GM21786 (cell line): ENCODE results near the gene NME1.

ENCODE experiments used
- ATAC-seq: cut with Tn5 transposase; IDR thresholded peaks from one replicate; pipeline ENCODE4 v1.9.1; 2021; ENCODE audit not compliant: unreplicated experiment

Gene NME1

GRCh38 chr17:51188271-51188833 lies 35.0 kb downstream of the NME1 start:
- no peak for ATAC-seq

DNA sequence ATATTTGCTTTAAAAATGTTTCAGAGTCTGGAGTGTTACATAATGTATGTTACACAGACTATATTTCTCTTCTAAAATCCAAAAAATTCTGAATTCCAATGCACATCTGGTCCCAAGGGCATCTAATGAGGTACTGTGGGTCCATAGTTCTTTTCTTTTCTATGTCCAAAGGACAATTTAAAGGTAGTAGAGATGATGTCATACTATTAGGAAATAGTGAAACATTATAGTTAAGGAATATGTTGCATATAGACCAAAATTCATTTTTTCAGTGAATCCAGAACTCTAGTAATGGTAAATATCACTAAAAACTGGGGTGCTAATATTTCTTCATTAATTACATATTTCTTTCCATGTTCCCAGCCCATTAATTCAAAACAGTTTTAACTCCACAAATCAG lies 35.8 kb downstream of the NME1 start:
- ATAC-seq: no peak

DNA sequence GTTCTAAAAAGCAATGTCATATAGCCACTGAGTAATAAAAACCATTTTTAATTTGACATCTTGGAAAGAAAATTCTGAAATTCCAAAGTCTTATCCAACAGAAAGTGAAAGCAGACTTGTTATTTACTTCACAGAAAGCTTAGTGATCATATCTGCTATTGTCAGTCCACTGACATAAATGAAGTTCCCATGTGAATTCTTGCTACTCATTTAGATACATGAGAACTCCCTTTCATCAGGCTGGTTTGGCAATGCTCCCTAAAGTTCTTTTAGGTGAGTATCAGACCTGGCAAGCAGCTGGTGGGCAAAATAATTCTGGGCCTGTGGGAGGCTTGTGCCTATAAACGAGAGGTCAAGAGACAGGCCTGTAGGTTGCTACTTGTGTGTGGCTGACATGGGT lies 36.3 kb downstream of the NME1 start:
- no peak for ATAC-seq

GRCh38 chr17:51191895-51192294 lies 38.5 kb downstream of the NME1 start:
- ATAC-seq: no peak

GRCh38 chr17:51197754-51198153 lies 44.4 kb downstream of the NME1 start:
- ATAC-seq: no peak

- ATAC-seq: no peak
These were observed 46.9 kb downstream of the NME1 start for GRCh38 chr17:51200295-51200694.

DNA sequence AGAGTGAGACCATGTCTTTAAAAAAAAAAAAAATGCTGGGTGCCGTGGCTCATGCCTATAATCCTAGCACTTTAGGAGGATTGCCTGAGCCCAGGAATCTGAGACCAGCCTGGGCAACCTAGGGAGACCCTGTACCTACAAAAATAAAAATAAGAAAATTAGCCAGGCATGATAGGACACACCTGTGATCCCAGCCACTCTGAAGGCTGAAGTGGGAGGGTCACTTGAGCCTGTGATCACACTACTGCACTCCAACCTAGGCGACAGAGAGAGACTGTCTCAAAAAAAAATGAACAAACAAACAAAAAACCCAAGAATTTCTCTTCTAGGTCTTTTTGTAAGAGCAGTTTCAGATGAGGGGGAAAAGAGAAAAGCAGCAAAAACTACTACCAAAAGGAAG lies 47.5 kb downstream of the NME1 start:
- ATAC-seq: no peak

GRCh38 chr17:51203838-51204237 lies 50.5 kb downstream of the NME1 start:
- ATAC-seq: no peak
